ENCODE results near the gene SMYD1.

GRCh38 chr2:88018909-88019308, 48.7 kb upstream of the SMYD1 start:
- TF ChIP-seq CTCF (IDR thresholded peaks at IDR 0.05), result no peak
- no peak for TF ChIP-seq POLR2A (IDR thresholded peaks at IDR 0.05)
- no peak for TF ChIP-seq POLR2AphosphoS5 (IDR thresholded peaks at IDR 0.05)
- TF ChIP-seq EP300 (IDR thresholded peaks at IDR 0.05), result no peak
